Prostate gland (tissue), 2 donors: ENCODE data around the gene TJP2.

ENCODE experiments used
- POLR2A ChIP-seq: fragments of 450-650 bp; IDR thresholded peaks from one replicate; pipeline ENCODE4 v1.6.1; 2016; ENCODE audit warnings: antibody characterized with exemption, mild to moderate bottlenecking
- POLR2AphosphoS5 ChIP-seq: sonication (generic); formaldehyde crosslinking; IDR thresholded peaks from one replicate; pipeline ENCODE4 v1.6.1; 2017; ENCODE audit warnings: antibody characterized with exemption
- TF ChIP-seq, protein P1 (sequence below), 4 experiments: fragments of 200-600 bp in 2 of 4; fragments of 450-650 bp in 2 of 4; sonication (generic) in 2 of 4; IDR thresholded peaks; 1 replicate in 3 of 4; 2 replicates in 1 of 4; pipeline ENCODE4 v1.5.1; 2016 to 2019; ENCODE audit warnings: antibody characterized with exemption in 4 of 4, mild to moderate bottlenecking in 2 of 4, moderate library complexity in 2 of 4

DNA sequence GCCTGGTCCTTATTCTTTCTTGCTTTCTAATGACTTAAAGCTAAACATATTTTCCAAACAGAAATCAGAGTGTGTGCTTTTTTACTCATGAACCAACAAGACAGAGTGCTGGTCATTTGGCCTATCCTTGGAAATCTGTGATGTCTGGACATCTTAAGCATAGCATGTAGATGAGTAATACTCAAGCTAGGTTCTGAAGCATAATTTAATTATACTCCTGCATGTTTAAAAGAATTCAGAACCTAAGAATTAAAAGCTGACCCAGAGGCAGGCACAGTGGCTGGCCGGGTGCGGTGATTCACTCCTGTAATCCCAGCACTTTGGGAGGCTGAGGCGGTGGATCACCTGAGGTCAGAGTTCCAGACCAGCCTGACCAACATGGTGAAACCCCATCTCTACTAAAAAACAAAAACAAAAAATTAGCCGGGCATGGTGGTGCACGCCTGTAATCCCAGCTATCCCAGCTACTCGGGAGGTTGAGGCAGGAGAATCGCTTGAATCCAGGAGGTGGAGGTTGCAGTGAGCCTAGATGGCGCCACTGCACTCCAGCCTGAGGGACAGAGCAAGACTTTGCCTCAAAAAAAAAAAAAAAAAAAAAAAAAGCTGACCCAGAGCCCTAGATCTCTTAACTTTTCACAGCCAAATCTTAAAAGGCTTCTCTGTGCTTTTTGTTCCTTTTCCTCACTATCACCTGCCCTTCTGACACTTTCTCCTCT is 16.2 kb upstream of the TJP2 start:
- TF ChIP-seq POLR2A (no peak), POLR2AphosphoS5 (no peak)
- TF ChIP-seq, protein P1, sequence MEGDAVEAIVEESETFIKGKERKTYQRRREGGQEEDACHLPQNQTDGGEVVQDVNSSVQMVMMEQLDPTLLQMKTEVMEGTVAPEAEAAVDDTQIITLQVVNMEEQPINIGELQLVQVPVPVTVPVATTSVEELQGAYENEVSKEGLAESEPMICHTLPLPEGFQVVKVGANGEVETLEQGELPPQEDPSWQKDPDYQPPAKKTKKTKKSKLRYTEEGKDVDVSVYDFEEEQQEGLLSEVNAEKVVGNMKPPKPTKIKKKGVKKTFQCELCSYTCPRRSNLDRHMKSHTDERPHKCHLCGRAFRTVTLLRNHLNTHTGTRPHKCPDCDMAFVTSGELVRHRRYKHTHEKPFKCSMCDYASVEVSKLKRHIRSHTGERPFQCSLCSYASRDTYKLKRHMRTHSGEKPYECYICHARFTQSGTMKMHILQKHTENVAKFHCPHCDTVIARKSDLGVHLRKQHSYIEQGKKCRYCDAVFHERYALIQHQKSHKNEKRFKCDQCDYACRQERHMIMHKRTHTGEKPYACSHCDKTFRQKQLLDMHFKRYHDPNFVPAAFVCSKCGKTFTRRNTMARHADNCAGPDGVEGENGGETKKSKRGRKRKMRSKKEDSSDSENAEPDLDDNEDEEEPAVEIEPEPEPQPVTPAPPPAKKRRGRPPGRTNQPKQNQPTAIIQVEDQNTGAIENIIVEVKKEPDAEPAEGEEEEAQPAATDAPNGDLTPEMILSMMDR (IDR thresholded peaks at IDR 0.05): no peak
